Measurements from ENCODE around the gene DNAJC3. TPM values are rescaled to one million over a fixed set of nuclear protein-coding genes. Genes with fewer than 3 reads are reported as not detected.

Gene DNAJC3
- total RNA-seq, 6 experiments from 2014 or later = 49.0 to 64.3 (median 51.7) TPM

GRCh38 chr13:95722241-95722640 is 45.3 kb downstream of the DNAJC3 start:
- no peak overlapping the region for H3K4me3 ChIP-seq
- ATAC-seq (no peak), DNase-seq (no peak)
- no peak overlapping the region for H3K27ac ChIP-seq
- TF ChIP-seq, protein P1, sequence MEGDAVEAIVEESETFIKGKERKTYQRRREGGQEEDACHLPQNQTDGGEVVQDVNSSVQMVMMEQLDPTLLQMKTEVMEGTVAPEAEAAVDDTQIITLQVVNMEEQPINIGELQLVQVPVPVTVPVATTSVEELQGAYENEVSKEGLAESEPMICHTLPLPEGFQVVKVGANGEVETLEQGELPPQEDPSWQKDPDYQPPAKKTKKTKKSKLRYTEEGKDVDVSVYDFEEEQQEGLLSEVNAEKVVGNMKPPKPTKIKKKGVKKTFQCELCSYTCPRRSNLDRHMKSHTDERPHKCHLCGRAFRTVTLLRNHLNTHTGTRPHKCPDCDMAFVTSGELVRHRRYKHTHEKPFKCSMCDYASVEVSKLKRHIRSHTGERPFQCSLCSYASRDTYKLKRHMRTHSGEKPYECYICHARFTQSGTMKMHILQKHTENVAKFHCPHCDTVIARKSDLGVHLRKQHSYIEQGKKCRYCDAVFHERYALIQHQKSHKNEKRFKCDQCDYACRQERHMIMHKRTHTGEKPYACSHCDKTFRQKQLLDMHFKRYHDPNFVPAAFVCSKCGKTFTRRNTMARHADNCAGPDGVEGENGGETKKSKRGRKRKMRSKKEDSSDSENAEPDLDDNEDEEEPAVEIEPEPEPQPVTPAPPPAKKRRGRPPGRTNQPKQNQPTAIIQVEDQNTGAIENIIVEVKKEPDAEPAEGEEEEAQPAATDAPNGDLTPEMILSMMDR (IDR thresholded peaks at IDR 0.05) = no peak
- no peak for TF ChIP-seq POLR2A (IDR thresholded peaks at IDR 0.05)
- intact Hi-C loops (cut with DNase I) = no loop called here
- H3K4me1 ChIP-seq = no peaks in the 10 kb centered on the region
- peaks cover 0 to 15% (median 6%) of the 10 kb centered on the region in 4 donors for H3K36me3 ChIP-seq
- no peaks in the 10 kb centered on the region for H3K27me3 ChIP-seq
- WGBS (ENCODE audit: insufficient coverage, low coverage, low lambda C conversion rate, missing lambda C conversion rate) = 100% methylated on average over 1 of the region's 1 CpG
- no peaks in the 10 kb centered on the region for H3K9me3 ChIP-seq

DNA sequence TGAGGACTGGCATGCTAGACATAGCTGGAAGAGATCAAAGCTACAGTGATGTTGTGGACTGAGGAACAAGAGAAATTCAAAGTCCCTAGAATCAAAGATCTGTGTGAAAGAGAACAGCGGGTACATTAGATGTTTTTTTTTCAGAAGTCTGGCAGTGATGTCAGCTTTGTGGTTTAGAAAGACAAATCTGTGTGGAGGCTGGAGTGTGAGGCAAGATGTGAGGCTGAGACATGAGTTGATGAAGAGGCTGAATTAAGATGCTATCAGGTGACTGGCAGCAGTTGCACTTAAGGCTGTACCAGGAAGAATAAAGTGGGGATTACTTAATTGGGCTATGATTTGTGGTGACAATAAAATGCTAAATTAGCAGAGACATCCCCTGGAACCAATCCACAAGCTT is 46.5 kb downstream of the DNAJC3 start:
- DNase-seq (no peak), ATAC-seq (no peak)
- no peaks in the 10 kb centered on the region for H3K27me3 ChIP-seq
- intact Hi-C loops (cut with DNase I) = no loop called here
- no peak for TF ChIP-seq POLR2A (IDR thresholded peaks at IDR 0.05)
- TF ChIP-seq, protein P1 (IDR thresholded peaks at IDR 0.05) = no peak
- H3K4me1 ChIP-seq = no peaks in the 10 kb centered on the region
- no peak overlapping the region for H3K4me3 ChIP-seq
- no peaks in the 10 kb centered on the region for H3K9me3 ChIP-seq
- peaks cover 0 to 15% (median 6%) of the 10 kb centered on the region in 4 donors for H3K36me3 ChIP-seq
- H3K27ac ChIP-seq = no peak overlapping the region
- WGBS (ENCODE audit: insufficient coverage, low coverage, low lambda C conversion rate, missing lambda C conversion rate) = 71% methylated on average over 1 of the region's 1 CpG

- Histone ChIP-seq H3K4me1 (no peaks in the 10 kb centered on the region), H3K4me3 (no peak overlapping the region), H3K36me3 (peaks cover 0 to 12% (median 6%) of the 10 kb centered on the region in 4 donors), H3K9me3 (no peaks in the 10 kb centered on the region), H3K27ac (no peak overlapping the region), H3K27me3 (no peaks in the 10 kb centered on the region)
- 86% methylated on average over 3 of the region's 3 CpGs for WGBS (ENCODE audit: insufficient coverage, low coverage, low lambda C conversion rate, missing lambda C conversion rate)
- TF ChIP-seq, protein P1 (IDR thresholded peaks at IDR 0.05) = no peak
- TF ChIP-seq POLR2A (IDR thresholded peaks at IDR 0.05) = no peak
- ATAC-seq = no peak
- intact Hi-C loops (cut with DNase I) = no loop called here
- DNase-seq = no peak
These were observed 47.3 kb downstream of the DNAJC3 start for GRCh38 chr13:95724252-95724651.

DNA sequence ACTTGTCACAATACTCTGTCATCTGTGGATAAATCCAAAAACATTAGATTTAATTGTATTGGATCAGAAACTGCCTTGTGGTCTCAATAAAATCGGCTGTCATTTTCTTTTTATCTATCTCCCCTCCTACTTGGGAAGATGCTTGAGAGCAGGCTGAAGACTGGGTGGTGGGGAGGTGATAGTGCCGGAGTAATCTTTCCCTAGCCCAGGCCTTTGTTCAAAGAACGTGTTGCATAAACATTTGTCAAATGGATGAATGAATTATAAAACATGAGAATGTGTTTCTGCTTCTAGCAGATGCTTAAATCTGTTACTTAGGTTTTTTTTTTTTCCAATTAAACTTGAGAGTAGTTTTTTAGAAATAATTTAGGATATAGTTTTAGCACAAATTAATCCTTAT is 49.9 kb downstream of the DNAJC3 start:
- no peak for TF ChIP-seq POLR2A (IDR thresholded peaks at IDR 0.05)
- TF ChIP-seq, protein P1 (IDR thresholded peaks at IDR 0.05) = no peak
- 84% methylated on average over 3 of the region's 3 CpGs for WGBS (ENCODE audit: insufficient coverage, low coverage, low lambda C conversion rate, missing lambda C conversion rate)
- H3K4me1 ChIP-seq = no peaks in the 10 kb centered on the region
- no peak overlapping the region for H3K4me3 ChIP-seq
- no peaks in the 10 kb centered on the region for H3K9me3 ChIP-seq
- H3K36me3 ChIP-seq = peaks cover 3 to 12% (median 6%) of the 10 kb centered on the region in 4 donors
- ATAC-seq (no peak), DNase-seq (no peak)
- no peak overlapping the region for H3K27ac ChIP-seq
- intact Hi-C loops (cut with DNase I) = no loop called here
- H3K27me3 ChIP-seq = no peaks in the 10 kb centered on the region

DNA sequence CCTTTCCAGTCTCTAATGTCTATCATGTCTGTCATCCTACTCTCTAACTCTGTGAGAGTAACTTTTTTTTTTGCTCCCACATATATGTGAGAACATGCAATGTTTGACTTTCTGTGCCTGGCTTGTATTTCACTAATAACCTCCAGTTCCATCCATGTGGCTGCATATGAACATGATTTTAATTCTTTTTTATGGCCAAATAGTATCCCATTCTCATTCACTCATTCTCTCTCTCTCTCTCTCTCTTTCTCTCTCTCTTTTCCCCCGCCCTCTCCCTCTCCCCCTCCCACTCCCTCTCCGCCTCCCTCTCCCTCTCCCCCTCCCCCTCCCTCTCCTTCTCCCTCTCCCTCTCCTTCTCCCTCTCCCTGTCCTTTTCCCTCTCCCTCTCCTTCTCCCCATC is 52.0 kb downstream of the DNAJC3 start:
- ATAC-seq (no peak), DNase-seq (no peak)
- no peak overlapping the region for H3K27ac ChIP-seq
- H3K36me3 ChIP-seq = peaks cover 3 to 12% (median 6%) of the 10 kb centered on the region in 4 donors
- no peaks in the 10 kb centered on the region for H3K9me3 ChIP-seq
- intact Hi-C loops (cut with DNase I) = no loop called here
- 79% methylated on average over 2 of the region's 2 CpGs for WGBS (ENCODE audit: insufficient coverage, low coverage, low lambda C conversion rate, missing lambda C conversion rate)
- TF ChIP-seq, protein P1 (IDR thresholded peaks at IDR 0.05) = no peak
- no peak for TF ChIP-seq POLR2A (IDR thresholded peaks at IDR 0.05)
- H3K27me3 ChIP-seq = no peaks in the 10 kb centered on the region
- no peaks in the 10 kb centered on the region for H3K4me1 ChIP-seq
- no peak overlapping the region for H3K4me3 ChIP-seq

Measured in right lobe of liver (tissue), 6 donors.